SK-N-SH treated with all-trans-retinoic acid at 6 μM for 48 hours (cell line): Measurements from ENCODE around the gene MICALL2.

Experiments used
- ATAC-seq: fragments of 200-7000 bp; cut with Tn5 transposase; 3 replicates; pipeline ENCODE4 v1.9.1; 2020; ENCODE audit warnings: mild to moderate bottlenecking, moderate library complexity
- ARNTL ChIP-seq: fragments of 450-650 bp; formaldehyde crosslinking; IDR thresholded peaks from 2 replicates; pipeline ENCODE4 v1.5.0; 2020; ENCODE audit warnings: low read depth, mild to moderate bottlenecking, moderate library complexity, borderline replicate concordance
- BACH2 ChIP-seq: fragments of 250-450 bp; sonication (Bioruptor Pico); IDR thresholded peaks from 2 replicates; pipeline ENCODE4 v1.9.0; 2021; ENCODE audit warnings: mild to moderate bottlenecking, borderline replicate concordance
- CREB5 ChIP-seq: fragments of 250-450 bp; sonication (Bioruptor Pico); IDR thresholded peaks from 2 replicates; pipeline ENCODE4 v1.5.1; 2020; ENCODE audit warnings: low read depth, mild to moderate bottlenecking, moderate library complexity
- CSDC2 ChIP-seq: fragments of 250-450 bp; sonication (Bioruptor Pico); IDR thresholded peaks from 2 replicates; pipeline ENCODE4 v1.5.0; 2020; ENCODE audit warnings: mild to moderate bottlenecking, moderate library complexity
- ESRRG ChIP-seq: fragments of 250-450 bp; sonication (Bioruptor Pico); IDR thresholded peaks from 2 replicates; pipeline ENCODE4 v1.6.1; 2021; ENCODE audit warnings: mild to moderate bottlenecking
- ISL1 ChIP-seq: fragments of 250-450 bp; sonication (Bioruptor Pico); IDR thresholded peaks from 2 replicates; pipeline ENCODE4 v2.1.2; 2022; ENCODE audit warnings: mild to moderate bottlenecking, moderate library complexity
- OSR1 ChIP-seq: fragments of 250-450 bp; sonication (Bioruptor Pico); IDR thresholded peaks from 2 replicates; pipeline ENCODE4 v1.8.0; 2022; ENCODE audit warnings: moderate library complexity, mild to moderate bottlenecking, inconsistent platforms
- PATZ1 ChIP-seq: fragments of 250-450 bp; sonication (Bioruptor Pico); IDR thresholded peaks from 2 replicates; pipeline ENCODE4 v1.8.0; 2020; ENCODE audit warnings: mild to moderate bottlenecking, moderate library complexity, borderline replicate concordance
- POU6F1 ChIP-seq: fragments of 250-450 bp; sonication (Bioruptor Pico); IDR thresholded peaks from 2 replicates; pipeline ENCODE4 v1.8.0; 2021; ENCODE audit warnings: low read depth, mild to moderate bottlenecking, moderate library complexity, borderline replicate concordance
- PPARA ChIP-seq: fragments of 250-450 bp; sonication (Bioruptor Pico); IDR thresholded peaks from 2 replicates; pipeline ENCODE4 v1.5.0; 2020; ENCODE audit warnings: mild to moderate bottlenecking, borderline replicate concordance
- RARB ChIP-seq: fragments of 250-450 bp; sonication (Bioruptor Pico); IDR thresholded peaks from 2 replicates; pipeline ENCODE4 v1.8.0; 2021; ENCODE audit warnings: mild to moderate bottlenecking, moderate library complexity
- SNAI2 ChIP-seq: fragments of 250-450 bp; sonication (Bioruptor Pico); IDR thresholded peaks from 2 replicates; pipeline ENCODE4 v1.5.0; 2020; ENCODE audit warnings: mild to moderate bottlenecking, moderate library complexity
- TCF4 ChIP-seq: fragments of 250-450 bp; sonication (Bioruptor Pico); IDR thresholded peaks from 2 replicates; pipeline ENCODE4 v1.8.0; 2021; ENCODE audit warnings: mild to moderate bottlenecking, moderate library complexity, borderline replicate concordance
- TOX ChIP-seq: fragments of 250-450 bp; sonication (Bioruptor Pico); IDR thresholded peaks from 2 replicates; pipeline ENCODE4 v1.8.0; 2021; ENCODE audit warnings: mild to moderate bottlenecking, moderate library complexity, borderline replicate concordance
- TSHZ2 ChIP-seq: fragments of 250-450 bp; sonication (Bioruptor Pico); IDR thresholded peaks from 2 replicates; pipeline ENCODE4 v1.5.0; 2020; ENCODE audit warnings: mild to moderate bottlenecking, moderate library complexity
- ZFP3 ChIP-seq: fragments of 250-450 bp; sonication (Bioruptor Pico); IDR thresholded peaks from 2 replicates; pipeline ENCODE4 v1.5.0; 2020; ENCODE audit warnings: mild to moderate bottlenecking, moderate library complexity
- ZFP30 ChIP-seq: fragments of 450-650 bp; formaldehyde crosslinking; IDR thresholded peaks from 2 replicates; pipeline ENCODE4 v1.5.0; 2022; ENCODE audit warnings: mild to moderate bottlenecking, moderate library complexity
- ZNF565 ChIP-seq: fragments of 450-650 bp; formaldehyde crosslinking; conservative IDR thresholded peaks from 2 replicates; pipeline ENCODE4 v1.5.0; 2020; ENCODE audit warnings: low read depth, mild to moderate bottlenecking, moderate library complexity
- ZNF70 ChIP-seq: fragments of 450-650 bp; formaldehyde crosslinking; IDR thresholded peaks from 2 replicates; pipeline ENCODE4 v1.5.0; 2020; ENCODE audit warnings: mild to moderate bottlenecking, moderate library complexity
- ZNF8 ChIP-seq: fragments of 450-650 bp; formaldehyde crosslinking; IDR thresholded peaks from 2 replicates; pipeline ENCODE4 v1.5.0; 2020; ENCODE audit warnings: mild to moderate bottlenecking, moderate library complexity
- TF ChIP-seq, protein P1 (sequence below): fragments of 250-450 bp; sonication (Bioruptor Pico); IDR thresholded peaks from 2 replicates; pipeline ENCODE4 v1.5.1; 2021; ENCODE audit warnings: mild to moderate bottlenecking, moderate library complexity

MICALL2 gene

GRCh38 chr7:1400371-1400770 is 58.9 kb downstream of the MICALL2 start (continued):
- TF ChIP-seq TSHZ2, result no peak

DNA sequence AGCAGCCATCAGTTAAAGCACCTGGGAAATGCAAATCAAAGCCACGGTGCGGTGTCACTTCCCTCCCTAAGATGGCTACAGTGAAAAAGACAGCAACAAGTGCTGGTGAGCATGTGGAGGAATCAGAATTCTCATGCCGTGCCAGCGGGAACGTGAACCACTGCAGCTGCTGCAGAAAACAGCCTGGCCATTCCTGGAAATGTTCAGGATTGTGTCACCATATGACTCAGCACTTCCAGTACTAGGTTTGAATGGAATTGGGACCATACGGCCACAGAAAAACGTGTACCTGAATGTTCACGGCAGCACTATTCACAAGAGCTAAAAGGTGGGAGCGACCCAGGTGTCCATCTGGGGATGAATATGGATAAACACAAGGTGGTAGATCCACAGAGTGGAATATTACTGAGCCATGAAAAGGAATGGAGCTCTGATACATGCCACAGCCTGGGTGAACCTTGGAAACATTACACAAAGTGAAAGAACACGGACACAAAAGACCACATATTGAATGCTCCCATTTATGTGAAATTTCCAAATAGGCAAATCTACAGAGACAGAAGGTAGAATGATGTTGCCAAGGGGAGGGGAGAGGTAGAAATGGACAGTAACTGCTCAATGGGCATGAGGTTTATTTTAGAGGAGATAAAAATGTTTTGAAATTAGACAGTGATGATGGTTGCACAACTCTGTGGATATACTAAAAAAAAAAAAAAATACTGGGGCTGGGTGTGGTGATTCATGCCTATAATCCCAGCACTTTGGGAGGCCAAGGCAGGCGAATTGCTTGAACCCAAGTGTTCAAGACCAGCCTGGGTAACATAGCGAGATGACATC is 61.6 kb downstream of the MICALL2 start:
- peak; percentile 12; the same call in 1 of the 2 replicates for TF ChIP-seq ZNF8 (CRISPR knock-in tag)
- TF ChIP-seq, protein P1, sequence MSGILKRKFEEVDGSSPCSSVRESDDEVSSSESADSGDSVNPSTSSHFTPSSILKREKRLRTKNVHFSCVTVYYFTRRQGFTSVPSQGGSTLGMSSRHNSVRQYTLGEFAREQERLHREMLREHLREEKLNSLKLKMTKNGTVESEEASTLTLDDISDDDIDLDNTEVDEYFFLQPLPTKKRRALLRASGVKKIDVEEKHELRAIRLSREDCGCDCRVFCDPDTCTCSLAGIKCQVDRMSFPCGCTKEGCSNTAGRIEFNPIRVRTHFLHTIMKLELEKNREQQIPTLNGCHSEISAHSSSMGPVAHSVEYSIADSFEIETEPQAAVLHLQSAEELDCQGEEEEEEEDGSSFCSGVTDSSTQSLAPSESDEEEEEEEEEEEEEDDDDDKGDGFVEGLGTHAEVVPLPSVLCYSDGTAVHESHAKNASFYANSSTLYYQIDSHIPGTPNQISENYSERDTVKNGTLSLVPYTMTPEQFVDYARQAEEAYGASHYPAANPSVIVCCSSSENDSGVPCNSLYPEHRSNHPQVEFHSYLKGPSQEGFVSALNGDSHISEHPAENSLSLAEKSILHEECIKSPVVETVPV (CRISPR knock-in tag), result no peak

GRCh38 chr7:1396195-1396594 is 63.1 kb downstream of the MICALL2 start:
- no peak for TF ChIP-seq ARNTL (CRISPR knock-in tag)
- no peak for TF ChIP-seq ZNF565 (CRISPR knock-in tag)
- no peak for TF ChIP-seq PATZ1 (CRISPR knock-in tag)
- no peak for TF ChIP-seq ZFP3 (CRISPR knock-in tag)
- no peak for TF ChIP-seq CSDC2 (CRISPR knock-in tag)
- TF ChIP-seq ZFP30, result no peak
- no peak for TF ChIP-seq ISL1 (CRISPR knock-in tag)
- no peak for TF ChIP-seq TCF4 (CRISPR knock-in tag)
- no peak for TF ChIP-seq PPARA (CRISPR knock-in tag)
- TF ChIP-seq BACH2, result no peak
- no peak for TF ChIP-seq RARB
- no peak for TF ChIP-seq ZNF70 (CRISPR knock-in tag)
- TF ChIP-seq POU6F1 (CRISPR knock-in tag), result no peak
- TF ChIP-seq OSR1 (CRISPR knock-in tag), result no peak
- no peak for TF ChIP-seq TOX (CRISPR knock-in tag)
- TF ChIP-seq ESRRG (CRISPR knock-in tag), result no peak
- no peak for TF ChIP-seq SNAI2 (CRISPR knock-in tag)
- TF ChIP-seq TSHZ2, result no peak
- no peak for TF ChIP-seq CREB5
- TF ChIP-seq, protein P1 (CRISPR knock-in tag), result no peak
- ATAC-seq, result no peak

More for the DNA sequence above, 61.6 kb downstream of the MICALL2 start:
- no peak for ATAC-seq
